Endothelial cell (in vitro differentiated cells): Measurements from ENCODE around the gene ALDH16A1. TPM values are rescaled to one million over a fixed set of nuclear protein-coding genes. Genes with fewer than 3 reads are reported as not detected.

Experiments
- DNase-seq: peaks from one replicate; pipeline ENCODE4 v3.0.0; 2021; ENCODE audit warnings: low spot score
- H3K27ac Mint-ChIP-seq: one replicate; pipeline ENCODE4 v1.8.0; 2021; ENCODE audit warnings: mixed read lengths, inconsistent platforms; ENCODE audit not compliant: unreplicated experiment
- H3K27me3 Mint-ChIP-seq: one replicate; pipeline ENCODE4 v1.8.0; 2021; ENCODE audit warnings: mild to moderate bottlenecking, moderate library complexity, mixed read lengths, inconsistent platforms; ENCODE audit not compliant: unreplicated experiment
- H3K36me3 Mint-ChIP-seq: one replicate; pipeline ENCODE4 v1.8.0; 2021; ENCODE audit warnings: mild to moderate bottlenecking, low read depth, mixed read lengths, inconsistent platforms; ENCODE audit not compliant: unreplicated experiment
- H3K4me1 Mint-ChIP-seq: one replicate; pipeline ENCODE4 v1.8.0; 2021; ENCODE audit warnings: mild to moderate bottlenecking, mixed read lengths, inconsistent platforms; ENCODE audit not compliant: unreplicated experiment
- H3K4me3 Mint-ChIP-seq: one replicate; pipeline ENCODE4 v1.8.0; 2021; ENCODE audit warnings: mild to moderate bottlenecking, mixed read lengths, inconsistent platforms; ENCODE audit not compliant: unreplicated experiment
- H3K9me3 Mint-ChIP-seq: one replicate; pipeline ENCODE4 v1.8.0; 2021; ENCODE audit warnings: mixed read lengths, inconsistent platforms; ENCODE audit not compliant: unreplicated experiment
- total RNA-seq: library from RNA; stranded (reverse); fragmentation: NEBNext Ultra II Directional; extraction: Animal tissue kit (Norgen Biotek cat#: 25700); gene quantifications from one replicate; pipeline ENCODE4 v1.2.1, GENCODE V29; 2021; ENCODE audit not compliant: unreplicated experiment
- TF ChIP-seq, protein P1 (sequence below): fragments of 200-600 bp; sonication (generic); IDR thresholded peaks from one replicate; pipeline ENCODE4 v1.5.0; 2021; ENCODE audit warnings: antibody characterized with exemption; ENCODE audit not compliant: unreplicated experiment

Gene ALDH16A1
- total RNA-seq, 1 donor from 2014 or later: 49.6 TPM

DNA sequence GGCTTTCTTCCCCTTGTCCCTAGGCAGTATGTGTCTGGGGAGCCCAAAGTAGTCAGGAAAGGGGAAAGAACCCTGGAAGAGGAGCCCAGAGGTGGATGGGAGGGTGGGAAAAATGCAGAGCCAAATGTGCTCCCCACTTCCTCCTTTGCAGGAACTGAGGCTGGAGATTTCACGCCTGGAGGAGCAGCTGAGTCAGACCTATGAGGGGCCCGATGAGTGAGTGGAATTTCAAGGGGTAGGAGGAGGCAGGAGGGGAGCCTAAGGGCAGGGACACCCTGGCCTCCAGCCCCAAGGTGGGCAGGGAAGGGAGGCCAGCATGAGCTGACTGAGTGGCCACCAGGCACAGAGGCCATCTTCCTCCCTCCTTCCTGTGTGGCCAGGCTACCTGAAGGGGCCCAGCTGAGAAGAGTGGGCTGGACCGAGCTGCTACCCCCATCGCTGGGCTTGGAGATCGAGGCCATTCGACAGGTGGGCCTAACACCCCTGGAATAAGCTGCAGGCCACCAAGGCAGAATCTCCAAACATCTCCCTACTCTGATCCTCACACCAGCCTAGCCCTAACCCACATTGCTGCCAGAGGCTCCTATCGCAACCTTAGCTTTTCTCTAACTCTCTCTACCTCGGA is 44.1 kb upstream of the ALDH16A1 start:
- no peak overlapping the region for H3K27ac Mint-ChIP-seq
- TF ChIP-seq, protein P1, sequence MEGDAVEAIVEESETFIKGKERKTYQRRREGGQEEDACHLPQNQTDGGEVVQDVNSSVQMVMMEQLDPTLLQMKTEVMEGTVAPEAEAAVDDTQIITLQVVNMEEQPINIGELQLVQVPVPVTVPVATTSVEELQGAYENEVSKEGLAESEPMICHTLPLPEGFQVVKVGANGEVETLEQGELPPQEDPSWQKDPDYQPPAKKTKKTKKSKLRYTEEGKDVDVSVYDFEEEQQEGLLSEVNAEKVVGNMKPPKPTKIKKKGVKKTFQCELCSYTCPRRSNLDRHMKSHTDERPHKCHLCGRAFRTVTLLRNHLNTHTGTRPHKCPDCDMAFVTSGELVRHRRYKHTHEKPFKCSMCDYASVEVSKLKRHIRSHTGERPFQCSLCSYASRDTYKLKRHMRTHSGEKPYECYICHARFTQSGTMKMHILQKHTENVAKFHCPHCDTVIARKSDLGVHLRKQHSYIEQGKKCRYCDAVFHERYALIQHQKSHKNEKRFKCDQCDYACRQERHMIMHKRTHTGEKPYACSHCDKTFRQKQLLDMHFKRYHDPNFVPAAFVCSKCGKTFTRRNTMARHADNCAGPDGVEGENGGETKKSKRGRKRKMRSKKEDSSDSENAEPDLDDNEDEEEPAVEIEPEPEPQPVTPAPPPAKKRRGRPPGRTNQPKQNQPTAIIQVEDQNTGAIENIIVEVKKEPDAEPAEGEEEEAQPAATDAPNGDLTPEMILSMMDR: no peak
- no peak for DNase-seq
- H3K4me1 Mint-ChIP-seq: peaks cover 42% of the 10 kb centered on the region
- no peaks in the 10 kb centered on the region for H3K9me3 Mint-ChIP-seq
- H3K36me3 Mint-ChIP-seq: no peaks in the 10 kb centered on the region
- peak overlapping the region; percentile 58 for H3K4me3 Mint-ChIP-seq
- peaks cover 14% of the 10 kb centered on the region for H3K27me3 Mint-ChIP-seq

DNA sequence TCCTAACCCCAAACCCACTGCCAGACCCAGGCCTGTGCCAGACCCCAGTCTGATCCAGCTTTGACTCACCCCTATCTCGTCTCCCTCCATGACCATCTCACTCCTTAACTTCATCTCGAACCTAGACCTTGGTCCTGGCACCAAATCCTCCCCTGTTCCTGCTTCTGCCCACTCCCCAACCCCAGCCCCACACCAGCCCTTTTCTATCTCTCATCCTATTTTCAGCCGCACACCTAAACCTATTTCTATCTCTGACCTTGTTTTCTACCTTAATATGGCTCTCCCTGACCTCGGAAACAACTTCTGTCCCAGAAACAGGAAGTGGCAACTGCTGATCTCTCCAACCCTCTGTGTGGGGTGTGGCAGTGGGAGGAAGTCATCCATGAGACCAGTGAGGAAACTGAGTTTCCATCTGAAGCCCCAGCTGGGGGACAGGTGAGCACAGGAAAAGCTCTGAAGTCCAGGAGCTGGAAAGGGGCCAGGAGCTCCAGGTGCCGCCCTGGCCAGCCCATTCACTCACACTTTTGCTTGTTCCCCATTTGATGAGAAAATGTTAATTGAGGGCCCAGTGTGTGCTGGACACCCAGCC is 43.5 kb upstream of the ALDH16A1 start:
- no peak for DNase-seq
- peaks cover 42% of the 10 kb centered on the region for H3K4me1 Mint-ChIP-seq
- peak overlapping the region; percentile 50 for H3K27ac Mint-ChIP-seq
- TF ChIP-seq, protein P1: no peak
- H3K9me3 Mint-ChIP-seq: no peaks in the 10 kb centered on the region
- H3K27me3 Mint-ChIP-seq: peaks cover 14% of the 10 kb centered on the region
- H3K4me3 Mint-ChIP-seq: peak overlapping the region; percentile 58
- no peaks in the 10 kb centered on the region for H3K36me3 Mint-ChIP-seq

DNA sequence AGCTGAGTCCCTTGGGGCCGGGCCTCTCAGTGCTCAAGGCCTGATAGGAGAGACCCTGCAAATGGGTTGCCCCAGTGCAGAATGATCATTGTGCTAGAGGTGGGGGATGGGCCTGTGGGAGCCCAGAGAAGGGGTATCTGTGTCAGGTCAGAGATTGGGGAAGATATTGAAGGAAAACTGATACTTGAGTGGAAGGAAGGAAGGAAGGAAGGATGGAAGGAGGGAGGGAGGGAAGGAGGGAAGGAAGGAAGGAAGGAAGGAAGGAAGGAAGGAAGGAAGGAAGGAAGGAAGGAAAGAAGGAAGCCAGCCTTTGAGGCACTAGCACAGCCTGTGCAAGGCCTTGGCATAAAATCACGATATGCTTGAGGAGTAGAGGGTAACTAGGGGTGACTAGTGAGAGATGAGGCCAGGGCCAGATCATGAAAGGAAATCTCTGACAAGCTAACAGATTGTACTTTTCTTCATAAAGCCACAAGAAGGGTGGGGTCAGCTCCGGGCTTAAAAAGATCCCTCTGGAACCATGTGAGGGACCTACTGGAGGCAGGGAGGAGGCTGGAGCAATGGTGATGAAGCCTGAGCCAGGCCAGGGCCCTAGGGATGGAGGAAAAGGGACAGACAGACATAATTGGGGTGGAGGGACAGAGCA is 41.2 kb upstream of the ALDH16A1 start:
- DNase-seq: no peak
- peaks cover 42% of the 10 kb centered on the region for H3K4me1 Mint-ChIP-seq
- peak overlapping the region; percentile 8 for H3K27ac Mint-ChIP-seq
- H3K36me3 Mint-ChIP-seq: no peaks in the 10 kb centered on the region
- no peaks in the 10 kb centered on the region for H3K9me3 Mint-ChIP-seq
- no peak overlapping the region for H3K4me3 Mint-ChIP-seq
- TF ChIP-seq, protein P1: no peak
- H3K27me3 Mint-ChIP-seq: peaks cover 15% of the 10 kb centered on the region

DNA sequence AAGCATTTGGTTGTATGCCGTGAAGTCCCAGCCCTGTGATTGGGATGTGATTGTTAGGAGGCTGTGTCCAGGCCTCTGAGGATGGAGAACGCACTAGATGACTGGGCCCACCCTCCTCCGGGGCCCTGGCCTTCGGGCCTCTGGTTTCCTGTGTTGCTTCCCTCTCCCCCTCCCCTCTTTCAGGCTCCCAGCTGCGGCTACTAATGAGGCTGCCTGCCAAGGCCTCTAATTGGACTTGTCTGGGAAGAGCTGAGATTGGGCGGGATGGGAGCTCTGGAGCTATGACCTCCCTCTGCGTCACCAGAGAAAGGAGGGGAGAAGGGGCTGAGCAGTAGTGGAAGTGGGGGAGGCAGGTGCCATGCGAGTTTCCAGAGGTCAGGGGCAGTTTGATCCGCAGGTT is 39.7 kb upstream of the ALDH16A1 start:
- TF ChIP-seq, protein P1: no peak
- Mint-ChIP-seq H3K27ac (no peak overlapping the region), H3K4me3 (no peak overlapping the region), H3K9me3 (no peaks in the 10 kb centered on the region), H3K4me1 (peaks cover 42% of the 10 kb centered on the region), H3K27me3 (peaks cover 12% of the 10 kb centered on the region), H3K36me3 (no peaks in the 10 kb centered on the region)
- no peak for DNase-seq

DNA sequence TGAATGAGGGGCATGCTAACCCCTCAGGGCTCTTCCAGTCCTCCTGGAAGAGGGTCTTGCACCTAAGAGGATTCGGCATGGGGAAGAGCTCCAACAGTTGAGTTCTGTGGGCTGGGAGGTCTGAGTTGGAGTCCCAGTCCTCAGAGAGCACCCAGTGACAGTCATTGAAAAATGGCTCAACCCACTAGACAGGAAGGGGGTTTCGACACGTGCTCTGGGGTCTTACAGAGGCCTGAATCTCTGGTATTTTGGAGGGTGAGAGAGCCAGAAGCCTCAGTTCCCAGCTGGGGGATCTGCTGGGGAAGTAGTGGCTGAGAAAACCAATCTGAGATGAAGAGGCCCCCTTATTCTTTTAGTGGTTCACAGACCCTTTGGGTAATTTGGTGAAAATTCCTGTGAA is 38.8 kb upstream of the ALDH16A1 start:
- Mint-ChIP-seq H3K9me3 (no peaks in the 10 kb centered on the region), H3K36me3 (no peaks in the 10 kb centered on the region), H3K4me1 (peaks cover 37% of the 10 kb centered on the region), H3K27ac (no peak overlapping the region), H3K4me3 (no peak overlapping the region), H3K27me3 (peaks cover 9% of the 10 kb centered on the region)
- no peak for DNase-seq
- TF ChIP-seq, protein P1: no peak
